ENCODE measurements around the gene PTPN21. TPM values are rescaled to one million over a fixed set of nuclear protein-coding genes. Genes with fewer than 3 reads are reported as not detected.

PTPN21 gene
- total and polyA plus RNA-seq, 4 donors: 2.1 to 7.2 (median 3.1) TPM

DNA sequence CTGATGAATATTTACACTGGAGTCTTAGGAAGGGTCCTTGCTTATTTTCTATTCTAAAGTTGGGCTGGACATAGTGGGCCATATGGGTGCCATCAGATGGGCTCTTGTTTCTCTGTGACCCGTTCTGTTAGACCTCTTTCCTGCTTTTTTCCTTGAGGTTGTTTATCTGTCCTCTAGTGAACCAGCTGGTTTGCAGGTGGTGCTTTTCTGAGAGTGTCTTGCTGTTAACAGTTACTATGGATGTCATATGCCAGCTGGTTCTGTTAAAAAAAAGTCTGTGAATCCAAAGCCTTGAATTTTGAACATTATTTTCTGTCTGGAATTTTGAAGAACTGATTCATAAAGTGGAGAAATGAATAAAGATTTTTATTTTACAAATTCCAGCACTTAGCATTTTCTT is 37.2 kb upstream of the PTPN21 start:
- no peak overlapping the region for H3K27ac ChIP-seq (ENCODE audit: low read depth in 1 of 2, low read length in 2 of 2)
- H3K9me3 ChIP-seq (ENCODE audit: control insufficient read depth in 4 of 4, low read length in 3 of 4): no peaks in the 10 kb centered on the region
- TF ChIP-seq EGR1 (IDR thresholded peaks at IDR 0.05; ENCODE audit: low read depth in 2 of 2) (no peak), RXRA (IDR thresholded peaks at IDR 0.05) (no peak)
- H3K27me3 ChIP-seq (ENCODE audit: control insufficient read depth in 4 of 4, insufficient read depth in 4 of 4, low read length in 3 of 4): no peaks in the 10 kb centered on the region
- no peaks in the 10 kb centered on the region for H3K4me1 ChIP-seq (ENCODE audit: control insufficient read depth in 4 of 4, insufficient read depth in 4 of 4, low read length in 3 of 4)
- no peak overlapping the region for H3K4me3 ChIP-seq (ENCODE audit: low read depth in 1 of 3, low read length in 3 of 3)
- H3K36me3 ChIP-seq (ENCODE audit: control insufficient read depth in 4 of 4, insufficient read depth in 3 of 4, low read depth in 1 of 4, low read length in 3 of 4): peaks cover 0 to 39% (median 33%) of the 10 kb centered on the region in 4 donors
- WGBS: 76% methylated on average over 1 of the region's 1 CpG
- DNase-seq (ENCODE audit: low spot score): no peak
- no peak overlapping the region for H3K9ac ChIP-seq (ENCODE audit: low read depth in 1 of 2, low read length in 2 of 2)

DNA sequence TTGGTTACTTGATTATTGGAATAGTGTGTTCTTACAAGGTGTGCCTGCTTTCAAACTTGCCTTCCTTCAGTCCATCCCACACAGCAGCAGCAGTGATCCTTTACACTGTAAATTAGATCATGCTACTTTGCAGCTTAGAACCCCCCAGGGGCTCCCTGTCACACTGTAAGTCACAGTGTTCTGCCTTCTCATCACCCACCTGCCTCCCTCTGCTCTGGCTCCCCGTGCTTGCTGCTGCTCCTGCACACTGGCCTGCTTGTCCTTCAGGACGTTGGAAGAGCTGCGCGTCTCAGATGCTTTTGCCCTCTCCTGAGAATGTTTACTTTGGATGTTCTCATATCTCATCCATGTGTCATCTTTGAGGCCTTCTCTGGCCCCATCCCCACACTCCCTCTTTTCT is 35.4 kb upstream of the PTPN21 start:
- Histone ChIP-seq H3K36me3 (ENCODE audit: control insufficient read depth in 4 of 4, insufficient read depth in 3 of 4, low read depth in 1 of 4, low read length in 3 of 4) (peaks cover 0 to 44% (median 30%) of the 10 kb centered on the region in 4 donors), H3K4me3 (ENCODE audit: low read depth in 1 of 3, low read length in 3 of 3) (no peak overlapping the region), H3K9me3 (ENCODE audit: control insufficient read depth in 4 of 4, low read length in 3 of 4) (no peaks in the 10 kb centered on the region), H3K9ac (ENCODE audit: low read depth in 1 of 2, low read length in 2 of 2) (no peak overlapping the region), H3K4me1 (ENCODE audit: control insufficient read depth in 4 of 4, insufficient read depth in 4 of 4, low read length in 3 of 4) (no peaks in the 10 kb centered on the region), H3K27ac (ENCODE audit: low read depth in 1 of 2, low read length in 2 of 2) (no peak overlapping the region), H3K27me3 (ENCODE audit: control insufficient read depth in 4 of 4, insufficient read depth in 4 of 4, low read length in 3 of 4) (no peaks in the 10 kb centered on the region)
- no peak for TF ChIP-seq EGR1 (IDR thresholded peaks at IDR 0.05; ENCODE audit: low read depth in 2 of 2)
- TF ChIP-seq JUND (IDR thresholded peaks at IDR 0.05): no peak
- no peak for TF ChIP-seq TAF1 (conservative IDR thresholded peaks at IDR 0.05)
- TF ChIP-seq HNF4G (IDR thresholded peaks at IDR 0.05): no peak
- TF ChIP-seq FOXA2 (IDR thresholded peaks at IDR 0.05): no peak
- TF ChIP-seq, protein P1, sequence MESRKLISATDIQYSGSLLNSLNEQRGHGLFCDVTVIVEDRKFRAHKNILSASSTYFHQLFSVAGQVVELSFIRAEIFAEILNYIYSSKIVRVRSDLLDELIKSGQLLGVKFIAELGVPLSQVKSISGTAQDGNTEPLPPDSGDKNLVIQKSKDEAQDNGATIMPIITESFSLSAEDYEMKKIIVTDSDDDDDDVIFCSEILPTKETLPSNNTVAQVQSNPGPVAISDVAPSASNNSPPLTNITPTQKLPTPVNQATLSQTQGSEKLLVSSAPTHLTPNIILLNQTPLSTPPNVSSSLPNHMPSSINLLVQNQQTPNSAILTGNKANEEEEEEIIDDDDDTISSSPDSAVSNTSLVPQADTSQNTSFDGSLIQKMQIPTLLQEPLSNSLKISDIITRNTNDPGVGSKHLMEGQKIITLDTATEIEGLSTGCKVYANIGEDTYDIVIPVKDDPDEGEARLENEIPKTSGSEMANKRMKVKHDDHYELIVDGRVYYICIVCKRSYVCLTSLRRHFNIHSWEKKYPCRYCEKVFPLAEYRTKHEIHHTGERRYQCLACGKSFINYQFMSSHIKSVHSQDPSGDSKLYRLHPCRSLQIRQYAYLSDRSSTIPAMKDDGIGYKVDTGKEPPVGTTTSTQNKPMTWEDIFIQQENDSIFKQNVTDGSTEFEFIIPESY (IDR thresholded peaks at IDR 0.05): no peak
- no peak for TF ChIP-seq HNF4A (conservative IDR thresholded peaks at IDR 0.05)
- TF ChIP-seq, protein P2, sequence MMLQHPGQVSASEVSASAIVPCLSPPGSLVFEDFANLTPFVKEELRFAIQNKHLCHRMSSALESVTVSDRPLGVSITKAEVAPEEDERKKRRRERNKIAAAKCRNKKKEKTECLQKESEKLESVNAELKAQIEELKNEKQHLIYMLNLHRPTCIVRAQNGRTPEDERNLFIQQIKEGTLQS (IDR thresholded peaks at IDR 0.05): no peak
- no peak for TF ChIP-seq GABPA (IDR thresholded peaks at IDR 0.05 in 1 of 2, conservative IDR thresholded peaks at IDR 0.05 in 1 of 2)
- TF ChIP-seq, protein P3, sequence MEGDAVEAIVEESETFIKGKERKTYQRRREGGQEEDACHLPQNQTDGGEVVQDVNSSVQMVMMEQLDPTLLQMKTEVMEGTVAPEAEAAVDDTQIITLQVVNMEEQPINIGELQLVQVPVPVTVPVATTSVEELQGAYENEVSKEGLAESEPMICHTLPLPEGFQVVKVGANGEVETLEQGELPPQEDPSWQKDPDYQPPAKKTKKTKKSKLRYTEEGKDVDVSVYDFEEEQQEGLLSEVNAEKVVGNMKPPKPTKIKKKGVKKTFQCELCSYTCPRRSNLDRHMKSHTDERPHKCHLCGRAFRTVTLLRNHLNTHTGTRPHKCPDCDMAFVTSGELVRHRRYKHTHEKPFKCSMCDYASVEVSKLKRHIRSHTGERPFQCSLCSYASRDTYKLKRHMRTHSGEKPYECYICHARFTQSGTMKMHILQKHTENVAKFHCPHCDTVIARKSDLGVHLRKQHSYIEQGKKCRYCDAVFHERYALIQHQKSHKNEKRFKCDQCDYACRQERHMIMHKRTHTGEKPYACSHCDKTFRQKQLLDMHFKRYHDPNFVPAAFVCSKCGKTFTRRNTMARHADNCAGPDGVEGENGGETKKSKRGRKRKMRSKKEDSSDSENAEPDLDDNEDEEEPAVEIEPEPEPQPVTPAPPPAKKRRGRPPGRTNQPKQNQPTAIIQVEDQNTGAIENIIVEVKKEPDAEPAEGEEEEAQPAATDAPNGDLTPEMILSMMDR (IDR thresholded peaks at IDR 0.05; ENCODE audit: low read depth, low read length, missing input control): no peak
- TF ChIP-seq RAD21 (IDR thresholded peaks at IDR 0.05): no peak
- TF ChIP-seq NR2F2 (IDR thresholded peaks at IDR 0.05): no peak
- no peak for TF ChIP-seq FOXA1 (IDR thresholded peaks at IDR 0.05)
- no peak for TF ChIP-seq SP1 (IDR thresholded peaks at IDR 0.05)
- WGBS: 82% methylated on average over 4 of the region's 4 CpGs
- no peak for DNase-seq (ENCODE audit: low spot score)

DNA sequence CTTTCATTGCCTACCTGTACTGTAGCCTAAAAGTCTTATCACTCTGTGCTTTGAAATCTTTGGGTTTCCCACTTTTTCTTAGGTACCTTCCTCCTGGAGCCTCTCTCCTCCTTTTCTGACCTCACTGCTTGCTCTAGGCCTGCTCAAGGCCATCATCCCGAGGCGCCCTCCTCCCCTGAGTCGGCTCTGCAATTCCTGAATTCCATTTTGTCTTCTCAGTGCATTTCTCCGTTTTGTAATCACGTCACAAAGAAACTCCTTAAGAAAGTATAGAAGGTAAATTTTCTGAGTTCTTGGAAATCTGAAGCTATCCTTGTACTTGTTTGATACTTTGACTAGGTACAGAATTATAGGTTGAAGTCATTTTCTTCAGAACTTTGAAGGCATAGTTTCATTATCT is 33.3 kb upstream of the PTPN21 start:
- no peaks in the 10 kb centered on the region for H3K4me1 ChIP-seq (ENCODE audit: control insufficient read depth in 4 of 4, insufficient read depth in 4 of 4, low read length in 3 of 4)
- H3K9me3 ChIP-seq (ENCODE audit: control insufficient read depth in 4 of 4, low read length in 3 of 4): no peaks in the 10 kb centered on the region
- no peak for DNase-seq (ENCODE audit: low spot score)
- no peak overlapping the region for H3K9ac ChIP-seq (ENCODE audit: low read depth in 1 of 2, low read length in 2 of 2)
- no peaks in the 10 kb centered on the region for H3K27me3 ChIP-seq (ENCODE audit: control insufficient read depth in 4 of 4, insufficient read depth in 4 of 4, low read length in 3 of 4)
- peaks cover 0 to 42% (median 30%) of the 10 kb centered on the region in 4 donors for H3K36me3 ChIP-seq (ENCODE audit: control insufficient read depth in 4 of 4, insufficient read depth in 3 of 4, low read depth in 1 of 4, low read length in 3 of 4)
- no peak overlapping the region for H3K27ac ChIP-seq (ENCODE audit: low read depth in 1 of 2, low read length in 2 of 2)
- no peak overlapping the region for H3K4me3 ChIP-seq (ENCODE audit: low read depth in 1 of 3, low read length in 3 of 3)
- TF ChIP-seq RAD21 (IDR thresholded peaks at IDR 0.05): no peak
- TF ChIP-seq JUND (IDR thresholded peaks at IDR 0.05): no peak
- no peak for TF ChIP-seq HNF4G (IDR thresholded peaks at IDR 0.05)
- TF ChIP-seq GABPA (IDR thresholded peaks at IDR 0.05 in 1 of 2, conservative IDR thresholded peaks at IDR 0.05 in 1 of 2): no peak
- TF ChIP-seq RXRA (IDR thresholded peaks at IDR 0.05): no peak
- TF ChIP-seq, protein P4, sequence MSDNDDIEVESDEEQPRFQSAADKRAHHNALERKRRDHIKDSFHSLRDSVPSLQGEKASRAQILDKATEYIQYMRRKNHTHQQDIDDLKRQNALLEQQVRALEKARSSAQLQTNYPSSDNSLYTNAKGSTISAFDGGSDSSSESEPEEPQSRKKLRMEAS (IDR thresholded peaks at IDR 0.05): no peak
- TF ChIP-seq FOXA1 (IDR thresholded peaks at IDR 0.05): no peak
- TF ChIP-seq, protein P2 (IDR thresholded peaks at IDR 0.05): no peak
- TF ChIP-seq SP1 (IDR thresholded peaks at IDR 0.05): no peak
- 93% methylated on average over 5 of the region's 5 CpGs for WGBS
